B cell (primary cell): ENCODE data around the gene MANEA. TPM values are rescaled to one million over a fixed set of nuclear protein-coding genes. Genes with fewer than 3 reads are reported as not detected.
A peak's percentile ranks its signal among the peaks of the same experiment; 100 is the strongest.

Source experiments
- ATAC-seq: fragments of 200-7000 bp; cut with Tn5 transposase; one replicate; pipeline ENCODE4 v1.10.0; 2021; ENCODE audit warnings: low read depth, mild to moderate bottlenecking, moderate number of reproducible peaks, moderate library complexity
- CTCF ChIA-PET: fragments of 350-600 bp; sonication (Branson Sonifier 250); formaldehyde crosslinking; loops from one replicate; lab custom pipeline; 2021; ENCODE audit warnings: antibody characterized with exemption, inconsistent platforms; lab: Charles Lee
- POLR2A ChIA-PET: fragments of 350-600 bp; sonication (Branson Sonifier 250); formaldehyde crosslinking; loops from one replicate; lab custom pipeline; 2021; ENCODE audit warnings: antibody characterized with exemption; lab: Charles Lee
- DNase-seq: peaks from one replicate; pipeline ENCODE4 v3.0.0; 2013
- H2AFZ ChIP-seq: 2 replicates; pipeline ENCODE4 v1.6.1; 2012; ENCODE audit warnings: mild to moderate bottlenecking, low read depth, low read length; ENCODE audit not compliant: insufficient read depth, poor library complexity, severe bottlenecking
- H3K27ac ChIP-seq, 2 donors: 1 replicate in 1 of 2; 2 replicates in 1 of 2; pipeline ENCODE4 v1.5.1; 2012 to 2013; ENCODE audit warnings: low read length in 2 of 2, mild to moderate bottlenecking in 2 of 2, moderate library complexity in 1 of 2
- H3K27me3 ChIP-seq, 4 experiments: fragments of 200-600 bp in 1 of 4; sonication (generic) in 1 of 4; replicated peaks in 1 of 4; 1 replicate in 2 of 4; 2 replicates in 2 of 4; pipeline versions ENCODE4 v1.6.1 to v1.7.0; 2013 to 2016; ENCODE audit warnings: low read length in 3 of 4, mild to moderate bottlenecking in 2 of 4, mixed read lengths in 1 of 4, moderate library complexity in 1 of 4; ENCODE audit not compliant: insufficient read depth in 4 of 4, control insufficient read depth in 3 of 4; ENCODE audit errors: control extremely low read depth in 1 of 4
- H3K36me3 ChIP-seq, 2 experiments: replicated peaks in 1 of 2; 1 replicate in 1 of 2; 2 replicates in 1 of 2; pipeline versions ENCODE4 v1.6.1 to v1.7.1; 2013; ENCODE audit warnings: low read length in 1 of 2; ENCODE audit not compliant: insufficient read depth in 2 of 2, control insufficient read depth in 1 of 2; ENCODE audit errors: control extremely low read depth in 1 of 2, extremely low read depth in 1 of 2
- H3K4me1 ChIP-seq, 2 donors: fragments of 200-600 bp in 1 of 2; sonication (generic) in 1 of 2; 1 replicate in 1 of 2; 2 replicates in 1 of 2; pipeline versions ENCODE4 v1.5.1 to v1.6.1; 2013 to 2017; ENCODE audit warnings: low read length in 2 of 2; ENCODE audit not compliant: control insufficient read depth in 2 of 2, insufficient read depth in 2 of 2
- H3K4me2 ChIP-seq: replicated peaks from 2 replicates; pipeline ENCODE3; 2012; ENCODE audit warnings: mild to moderate bottlenecking, low read depth, low read length; ENCODE audit not compliant: poor library complexity, severe bottlenecking
- H3K4me3 ChIP-seq, 5 experiments: fragments of 200-600 bp in 1 of 5; sonication (generic) in 1 of 5; 1 replicate in 3 of 5; 2 replicates in 2 of 5; pipeline versions ENCODE4 v1.5.1 to v1.7.0; 2011 to 2016; ENCODE audit warnings: low read length in 4 of 5, mild to moderate bottlenecking in 4 of 5, low read depth in 2 of 5, control low read depth in 1 of 5, moderate library complexity in 1 of 5; ENCODE audit not compliant: insufficient read depth in 1 of 5; ENCODE audit errors: control extremely low read depth in 1 of 5, extremely low read depth in 1 of 5
- H3K79me2 ChIP-seq: fragments of 200-600 bp; sonication (generic); one replicate; pipeline ENCODE4 v1.6.0; 2016; ENCODE audit warnings: low read length; ENCODE audit not compliant: control insufficient read depth, insufficient read depth
- H3K9ac ChIP-seq: fragments of 200-600 bp; sonication (generic); 2 replicates; pipeline ENCODE4 v1.6.1; 2017; ENCODE audit warnings: mild to moderate bottlenecking, low read length, moderate library complexity
- H3K9me3 ChIP-seq, 3 donors: one replicate each; pipeline versions ENCODE4 v1.6.1 to v1.7.1; 2013; ENCODE audit warnings: low read length in 2 of 3; ENCODE audit not compliant: control insufficient read depth in 2 of 3, insufficient read depth in 1 of 3; ENCODE audit errors: control extremely low read depth in 1 of 3
- H4K20me1 ChIP-seq: 2 replicates; pipeline ENCODE4 v1.6.0; 2012; ENCODE audit warnings: mild to moderate bottlenecking, low read length; ENCODE audit not compliant: insufficient read depth, control insufficient read depth, poor library complexity, severe bottlenecking
- H3K27ac Mint-ChIP-seq: one replicate; pipeline ENCODE4 v1.8.0; 2021; ENCODE audit warnings: mixed read lengths
- H3K27me3 Mint-ChIP-seq: one replicate; pipeline ENCODE4 v1.8.0; 2021; ENCODE audit warnings: mixed read lengths
- H3K4me1 Mint-ChIP-seq: one replicate; pipeline ENCODE4 v1.8.0; 2021; ENCODE audit warnings: mixed read lengths
- H3K4me3 Mint-ChIP-seq: one replicate; pipeline ENCODE4 v1.8.0; 2021; ENCODE audit warnings: mixed read lengths
- H3K9me3 Mint-ChIP-seq: one replicate; pipeline ENCODE4 v1.8.0; 2022; ENCODE audit warnings: mixed read lengths; ENCODE audit not compliant: insufficient read depth
- CTCF ChIP-seq: fragments of 200-600 bp; IDR thresholded peaks from one replicate; pipeline ENCODE4 v1.8.0; 2022; ENCODE audit warnings: antibody characterized with exemption, mild to moderate bottlenecking
- EZH2 ChIP-seq: IDR thresholded peaks from 2 replicates; pipeline ENCODE4 v1.6.1; 2012; ENCODE audit warnings: borderline replicate concordance, low read depth, mild to moderate bottlenecking, moderate library complexity, low read length; ENCODE audit not compliant: insufficient read depth, poor library complexity, severe bottlenecking
- WGBS: methylation state at CpG from one replicate; pipeline ENCODE4 v1.1.5; 2013; ENCODE audit warnings: missing lambda C conversion rate; ENCODE audit not compliant: insufficient coverage; 5-methylcytosine and 5-hydroxymethylcytosine counted together
- intact Hi-C: fragments of 100-400 bp; cut with micrococcal nuclease; formaldehyde crosslinking; loops from one replicate; pipeline ENCODE4 v1.10.0; 2022
- polyA plus RNA-seq: library from polyadenylated mRNA; depleted of rRNA; stranded (reverse); fragments of >200 nt; gene quantifications from 2 replicates; pipeline ENCODE4 v1.2.3, GENCODE V29; 2012
- total RNA-seq, 2 donors: library from RNA; stranded (reverse); fragments of 120-200 nt in 1 of 2; gene quantifications; 1 replicate in 1 of 2; 2 replicates in 1 of 2; pipeline versions ENCODE4 v1.2.3 to v1.2.4, GENCODE V29; 2013 to 2022

MANEA gene
- total and polyA plus RNA-seq, 2 donors (not counting 1 experiment from before 2014, with no cell fraction given) = 2.4 to 9.0 TPM

GRCh38 chr6:95587989-95588388 lies 10.7 kb downstream of the MANEA start:
- WGBS = no CpG with 5 or more reads among the region's 1 CpG
- peaks cover 41% of the 10 kb centered on the region for H3K79me2 ChIP-seq
- POLR2A ChIA-PET = no interaction called here
- no peak overlapping the region for H2AFZ ChIP-seq
- CTCF ChIA-PET = interaction anchor here (0.6 kb wide), 1 partner anchor 149 kb away, joined by 3 read pairs; no protein-coding TSS in a partner anchor
- H3K36me3 ChIP-seq = no peaks in the 10 kb centered on the region
- H3K9ac ChIP-seq = no peak overlapping the region
- H3K4me3 ChIP-seq = no peak overlapping the region
- DNase-seq (no peak), ATAC-seq (no peak)
- H3K27ac ChIP-seq = no peak overlapping the region
- no peaks in the 10 kb centered on the region for H3K27me3 ChIP-seq
- H3K4me2 ChIP-seq = peak overlapping the region; percentile 1
- no peaks in the 10 kb centered on the region for H4K20me1 ChIP-seq
- TF ChIP-seq EZH2 (no peak), CTCF (no peak)
- Mint-ChIP-seq H3K4me1 (peaks cover 11% of the 10 kb centered on the region), H3K9me3 (peaks cover 7% of the 10 kb centered on the region), H3K27me3 (no peaks in the 10 kb centered on the region), H3K27ac (no peak overlapping the region), H3K4me3 (no peak overlapping the region)
- H3K9me3 ChIP-seq = peaks cover 2 to 16% (median 6%) of the 10 kb centered on the region in 3 donors
- H3K4me1 ChIP-seq = peaks cover 0 to 4% of the 10 kb centered on the region in 2 donors
- intact Hi-C loops = no loop called here

- no peak for ATAC-seq
- no CpG with 5 or more reads among the region's 1 CpG for WGBS
Measured at GRCh38 chr6:95589067-95589466, 11.7 kb downstream of the MANEA start.

More at GRCh38 chr6:95589067-95589466, 11.7 kb downstream of the MANEA start:
- TF ChIP-seq CTCF (no peak), EZH2 (no peak)
- POLR2A ChIA-PET = no interaction called here
- no peak overlapping the region for H3K27ac Mint-ChIP-seq
- intact Hi-C loops = no loop called here
- H2AFZ ChIP-seq = no peak overlapping the region
- no peaks in the 10 kb centered on the region for H3K27me3 ChIP-seq
- peaks cover 41% of the 10 kb centered on the region for H3K79me2 ChIP-seq
- H3K4me1 Mint-ChIP-seq = peaks cover 13% of the 10 kb centered on the region
- H3K27ac ChIP-seq = no peak overlapping the region
- peaks cover 0 to 4% of the 10 kb centered on the region in 2 donors for H3K4me1 ChIP-seq
- H3K9me3 ChIP-seq = peaks cover 0 to 11% (median 6%) of the 10 kb centered on the region in 3 donors
- H3K9me3 Mint-ChIP-seq = peaks cover 5% of the 10 kb centered on the region
- H3K4me3 Mint-ChIP-seq = no peak overlapping the region
- no peaks in the 10 kb centered on the region for H3K36me3 ChIP-seq
- CTCF ChIA-PET = no interaction called here
- no peak overlapping the region for H3K4me2 ChIP-seq
- no peaks in the 10 kb centered on the region for H4K20me1 ChIP-seq
- no peak overlapping the region for H3K4me3 ChIP-seq
- no peak overlapping the region for H3K9ac ChIP-seq
- H3K27me3 Mint-ChIP-seq = no peaks in the 10 kb centered on the region
- no peak for DNase-seq
